Stimulated activated CD4-positive, alpha-beta T cell treated with anti-CD3 and anti-CD28 coated beads, Interleukin-12 subunit alpha, Interleukin-12 subunit beta, amount 100 ng/mL, for 48 hours (primary cell): Measurements from ENCODE around the gene JAZF1.
A peak's percentile ranks its signal among the peaks of the same experiment; 100 is the strongest.

Source experiments
- DNase-seq, 3 donors: peaks; one replicate each; pipeline ENCODE4 v3.0.0-alpha.2; 2020; ENCODE audit warnings: low read depth in 2 of 3, low spot score in 1 of 3

Gene JAZF1

DNA sequence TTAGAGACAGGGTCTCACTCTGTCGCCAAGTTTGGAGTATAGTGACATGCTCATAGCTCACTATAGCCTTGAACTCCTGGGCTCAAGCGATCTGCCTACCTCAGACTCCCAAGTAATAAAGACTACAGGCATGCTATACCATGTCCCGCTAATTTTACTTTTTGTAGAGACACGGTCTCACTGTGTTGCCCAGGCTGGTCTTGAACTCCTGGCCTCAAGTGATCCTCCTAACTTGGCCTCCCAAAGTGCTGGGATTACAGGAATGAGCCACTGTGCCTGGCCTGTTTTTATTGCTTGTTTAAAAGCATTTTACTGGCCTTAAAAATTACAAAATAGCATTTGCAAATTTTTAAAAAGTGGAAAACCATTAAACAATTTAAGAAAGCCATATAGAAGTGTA lies 135.0 kb downstream of the JAZF1 start:
- no peak for DNase-seq

DNA sequence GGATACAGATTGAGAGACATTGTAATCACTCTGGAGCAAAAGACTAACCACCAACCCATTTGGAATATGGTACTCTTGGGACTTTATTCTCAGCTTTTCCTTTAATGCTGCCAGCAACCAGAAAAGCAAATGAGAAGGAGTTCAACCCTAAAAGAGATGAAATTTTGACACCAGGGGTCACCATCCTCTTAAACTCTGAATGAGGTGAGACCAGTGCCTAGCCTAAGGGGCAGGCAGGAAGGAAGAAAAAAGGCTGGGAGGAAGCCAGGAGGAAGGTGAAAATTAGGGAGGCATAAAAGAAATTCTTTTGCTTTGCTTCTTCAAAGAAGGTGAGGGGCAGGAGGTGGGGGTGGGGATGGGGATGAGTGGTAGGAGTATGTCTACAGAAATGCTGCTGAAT lies 135.8 kb downstream of the JAZF1 start:
- no peak for DNase-seq

- no peak for DNase-seq
These were observed 137.9 kb downstream of the JAZF1 start for GRCh38 chr7:28042721-28043120.

DNA sequence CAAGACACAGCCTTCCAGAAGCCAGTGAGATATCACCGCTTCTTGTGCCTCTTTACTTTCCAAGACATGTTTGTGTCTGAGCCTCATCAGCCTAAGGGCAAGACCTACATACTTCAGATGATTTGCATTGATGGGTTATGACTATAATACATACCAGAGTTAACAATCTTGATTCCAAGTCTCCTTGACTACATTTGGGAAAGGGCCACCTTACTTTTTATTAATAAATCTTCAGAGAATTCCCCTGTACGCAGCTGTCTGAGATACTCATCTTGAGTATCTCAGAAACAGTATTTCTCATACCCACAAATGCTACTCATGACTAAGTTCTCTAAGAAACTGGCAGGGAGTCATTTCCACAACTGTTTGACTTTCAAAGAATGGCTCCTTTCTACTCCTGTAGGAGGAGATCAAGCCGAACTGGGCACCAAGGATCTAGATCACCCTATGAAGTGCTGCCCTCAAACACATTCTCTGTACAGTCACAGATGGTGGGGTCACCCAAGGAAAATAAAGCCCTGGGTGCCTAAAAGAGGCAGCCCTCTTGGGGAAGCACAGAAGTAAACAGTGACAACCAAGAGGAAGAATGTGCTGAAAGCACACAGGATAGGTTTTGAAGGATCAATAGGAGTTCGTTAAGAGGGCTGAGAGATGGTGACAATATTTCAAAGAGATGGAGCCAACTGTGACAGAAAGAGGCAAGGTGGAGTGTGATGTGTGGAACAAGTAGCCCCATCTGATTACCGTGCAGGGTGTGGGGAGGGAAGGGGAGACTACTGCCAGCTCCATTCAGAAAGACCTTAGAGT lies 138.9 kb downstream of the JAZF1 start:
- peak in 1 of 3 donors; percentile 10 for DNase-seq

- no peak for DNase-seq
These were observed 142.3 kb downstream of the JAZF1 start for GRCh38 chr7:28038175-28038797.

GRCh38 chr7:28037220-28038010 lies 143.2 kb downstream of the JAZF1 start:
- peak in 1 of 3 donors; percentile 14 for DNase-seq

DNA sequence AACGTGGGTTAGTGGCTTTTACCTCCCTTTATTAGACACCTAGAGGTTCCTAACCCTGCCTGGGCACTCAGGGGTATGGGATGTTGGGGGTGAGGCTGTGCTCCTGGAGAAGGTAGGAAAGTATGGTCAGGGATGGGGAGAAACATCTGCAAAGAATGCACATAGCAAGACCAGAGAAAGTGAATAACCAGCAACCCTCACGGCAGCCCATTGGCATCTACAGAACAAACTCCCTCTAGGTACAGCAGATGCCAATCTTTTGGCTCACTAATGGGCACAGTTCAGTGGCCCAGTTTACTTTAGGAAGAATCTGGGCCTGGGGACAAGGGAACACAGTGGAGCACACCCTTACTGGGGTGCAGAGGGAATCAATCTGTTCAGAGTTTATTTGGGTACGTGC lies 143.9 kb downstream of the JAZF1 start:
- DNase-seq, result no peak

- DNase-seq, result no peak
These were observed 147.2 kb downstream of the JAZF1 start for GRCh38 chr7:28033386-28033785.

DNA sequence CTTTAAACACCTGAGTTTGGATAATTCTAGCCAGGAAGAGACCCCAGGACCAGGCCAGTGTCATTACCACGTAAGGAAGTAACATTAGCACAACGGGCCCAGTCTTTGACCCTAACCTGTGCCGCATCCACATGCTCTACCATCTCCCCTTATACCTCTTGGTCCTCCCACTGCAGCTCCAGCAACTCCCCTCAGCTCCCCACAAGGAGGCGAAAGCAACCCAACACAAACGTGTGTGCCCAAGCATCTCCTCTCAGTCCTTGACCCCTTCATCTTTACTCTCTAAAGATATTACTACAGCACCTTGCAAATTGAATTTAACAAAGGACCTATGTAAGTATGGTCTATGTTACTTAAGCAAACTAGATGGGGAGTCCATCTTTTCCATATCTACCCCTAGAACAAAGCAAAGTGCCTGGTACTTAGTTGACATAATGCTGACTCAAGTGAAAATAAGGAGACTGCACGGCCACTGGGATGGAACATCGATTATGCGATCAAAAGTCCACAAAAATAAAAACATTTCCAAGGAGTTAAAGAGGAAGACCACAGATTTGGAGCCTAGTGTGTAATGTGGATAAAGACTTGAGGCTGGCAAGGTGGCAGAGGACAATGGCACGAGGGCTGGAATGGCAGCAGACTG lies 147.7 kb downstream of the JAZF1 start:
- DNase-seq, result no peak

DNA sequence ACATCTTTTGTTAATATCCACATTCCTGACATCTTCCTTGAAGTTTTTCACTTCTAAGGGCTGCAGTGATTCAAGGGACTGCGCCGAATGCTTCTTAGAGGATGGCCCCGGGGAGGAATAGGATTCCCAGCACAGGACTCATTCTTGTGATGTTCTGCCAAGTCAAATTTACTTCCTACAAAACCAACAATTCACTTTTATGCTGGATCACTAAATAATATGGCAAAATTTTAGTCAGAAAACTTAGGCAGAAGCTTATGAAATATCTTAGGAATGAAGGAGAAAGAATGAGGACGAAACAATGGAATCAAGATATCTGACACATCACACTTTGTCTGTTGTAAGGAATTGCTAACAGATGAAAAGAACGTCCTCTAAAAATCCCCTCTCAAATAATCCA lies 151.5 kb downstream of the JAZF1 start:
- no peak for DNase-seq

- no peak for DNase-seq
These were observed 152.1 kb downstream of the JAZF1 start for GRCh38 chr7:28028471-28028870.

- no peak for DNase-seq
These were observed 154.4 kb downstream of the JAZF1 start for GRCh38 chr7:28026237-28026636.

DNA sequence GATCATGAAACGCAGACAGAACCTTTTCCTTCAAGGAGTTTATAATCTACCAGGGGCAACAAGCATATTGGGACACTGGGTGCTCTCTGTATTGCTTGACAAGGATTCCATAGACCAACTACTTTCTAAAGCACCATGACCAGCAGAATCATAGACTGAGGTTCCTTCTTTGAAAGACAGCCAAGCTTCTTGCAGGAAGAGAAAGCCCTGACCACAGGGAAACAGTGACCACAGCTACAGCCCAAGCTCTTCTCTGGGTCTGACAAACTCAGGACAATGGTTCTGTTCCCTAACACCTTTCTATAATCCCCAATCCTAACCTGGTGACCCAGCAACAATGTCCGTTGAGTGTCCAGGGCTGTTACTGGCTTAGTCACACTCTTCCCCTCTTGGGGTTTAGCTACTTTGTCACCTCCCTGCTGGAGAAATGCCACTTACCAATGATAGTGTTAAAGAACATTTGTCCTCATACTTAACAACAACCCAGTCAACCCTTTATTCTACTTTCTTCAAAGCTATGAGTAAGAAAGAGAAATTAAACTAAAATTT lies 155.7 kb downstream of the JAZF1 start:
- DNase-seq, result no peak

- peak in 2 of 3 donors; percentile 9 to 45 for DNase-seq
These were observed 160.2 kb downstream of the JAZF1 start for GRCh38 chr7:28020302-28020940.

- no peak for DNase-seq
These were observed 161.6 kb downstream of the JAZF1 start for GRCh38 chr7:28018856-28019465.

DNA sequence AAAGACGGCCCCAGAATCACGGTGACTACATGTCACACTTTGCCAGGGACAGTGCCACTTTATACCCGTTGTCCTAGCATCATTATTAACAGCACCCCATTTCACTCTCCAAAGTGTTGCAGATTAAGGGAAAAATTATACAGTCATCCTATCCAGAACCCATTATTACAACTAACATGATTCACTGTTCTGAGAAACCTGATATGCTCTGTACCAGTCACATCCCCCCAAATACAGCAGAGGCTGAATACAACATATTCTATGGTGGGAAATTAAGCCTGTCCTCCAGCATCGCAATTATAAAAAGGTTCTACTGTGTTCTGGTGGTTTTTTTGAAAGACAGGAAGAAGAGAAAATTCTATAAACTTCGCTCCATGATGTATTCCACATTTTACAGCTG lies 162.1 kb downstream of the JAZF1 start:
- no peak for DNase-seq

DNA sequence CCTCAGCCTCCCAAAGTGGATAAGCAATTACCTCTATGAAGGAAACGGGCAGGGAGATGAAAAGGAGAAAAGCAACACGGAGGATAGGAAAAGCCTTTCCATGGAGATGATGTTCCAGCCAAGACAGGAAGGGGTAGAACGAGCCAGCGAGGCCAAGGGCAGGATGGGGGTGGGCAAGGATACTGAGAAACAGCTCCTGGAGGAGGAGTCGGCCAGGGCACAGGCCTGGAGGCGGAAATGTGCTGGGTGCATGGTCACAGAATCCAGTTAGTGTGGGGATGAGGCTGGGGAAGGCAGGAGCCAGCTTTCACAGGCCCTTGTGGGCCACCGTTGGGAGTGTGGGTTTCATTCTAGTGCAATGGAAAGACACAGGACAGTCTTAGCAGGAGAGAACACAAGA lies 162.6 kb downstream of the JAZF1 start:
- no peak for DNase-seq

GRCh38 chr7:28017372-28017771 lies 163.2 kb downstream of the JAZF1 start:
- no peak for DNase-seq

- no peak for DNase-seq
These were observed 164.3 kb downstream of the JAZF1 start for GRCh38 chr7:28016297-28016696.

DNA sequence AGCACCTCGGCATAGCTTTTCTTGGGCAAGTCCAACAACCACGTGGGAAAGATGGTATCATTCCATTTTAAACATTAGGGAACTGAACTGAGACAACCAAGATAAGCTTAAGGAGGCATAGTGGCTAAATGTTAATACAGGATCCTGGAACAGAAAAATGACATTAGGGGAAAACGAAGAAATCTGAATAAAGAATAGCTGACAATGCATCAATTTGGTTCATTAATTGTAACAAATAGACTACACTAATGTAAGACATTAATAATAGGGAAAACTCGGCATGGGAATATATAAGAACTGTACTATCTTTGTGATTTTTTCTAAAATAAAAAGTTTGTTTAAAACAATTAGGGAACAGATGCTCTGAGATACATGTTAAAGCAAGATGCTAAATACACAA lies 165.4 kb downstream of the JAZF1 start:
- DNase-seq, result no peak
